ENCODE data around the gene MACROH2A2.
"Not testable (repeated sequence)": the region's sequence is repeated elsewhere in the genome, so short reads cannot be mapped to it uniquely, and the experiment has no call there.

MACROH2A2 gene

GRCh38 chr10:70068925-70069324, 16.3 kb downstream of the MACROH2A2 start:
- no peak for DNase-seq (ENCODE audit: low read depth)

GRCh38 chr10:70069346-70069745, 16.7 kb downstream of the MACROH2A2 start:
- DNase-seq (ENCODE audit: low read depth) = no peak

- no peak for DNase-seq (ENCODE audit: low read depth)
Observed at GRCh38 chr10:70070834-70071233, 18.2 kb downstream of the MACROH2A2 start.

GRCh38 chr10:70074165-70074564, 21.5 kb downstream of the MACROH2A2 start:
- no peak for DNase-seq (ENCODE audit: low read depth)

DNA sequence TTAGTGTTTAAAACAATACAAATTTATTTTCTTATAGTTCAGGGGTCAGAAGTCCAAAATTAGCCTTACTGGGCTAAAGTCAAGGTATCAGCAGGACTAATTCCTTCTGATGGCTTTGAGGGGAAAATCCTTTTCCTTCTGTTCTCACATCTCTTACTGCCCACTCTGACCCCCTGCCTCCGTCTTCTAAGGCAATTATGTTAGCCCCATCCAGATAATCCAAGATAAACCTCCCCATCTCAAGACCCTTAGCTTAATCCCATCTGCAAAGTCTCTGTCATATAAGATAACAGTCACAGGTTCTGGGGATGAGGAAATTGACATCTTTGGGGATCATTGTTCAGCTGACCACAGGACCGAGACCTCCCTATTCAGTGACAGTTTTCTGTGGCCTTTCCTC, 22.3 kb downstream of the MACROH2A2 start:
- no peak for DNase-seq (ENCODE audit: low read depth)

DNA sequence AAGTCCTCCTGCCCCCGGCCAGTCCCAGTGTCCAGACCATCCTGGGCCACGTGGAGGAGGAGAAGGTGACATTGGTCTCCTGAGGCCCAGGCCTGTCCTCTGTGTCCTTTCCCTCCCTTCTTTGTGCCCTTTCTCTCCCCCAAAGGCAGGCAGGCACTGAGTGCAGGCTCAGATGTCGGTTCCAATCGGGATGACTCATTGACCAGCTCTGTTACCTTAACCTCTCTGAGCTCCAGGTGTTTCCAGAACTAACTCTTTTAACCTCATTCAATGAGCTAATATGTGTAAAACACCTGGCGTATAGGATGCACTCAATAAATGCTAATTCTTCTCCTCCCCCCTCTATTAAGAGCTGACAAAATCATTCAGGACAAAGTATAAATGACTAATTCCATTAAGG, 25.7 kb downstream of the MACROH2A2 start:
- DNase-seq (ENCODE audit: low read depth) = no peak

DNA sequence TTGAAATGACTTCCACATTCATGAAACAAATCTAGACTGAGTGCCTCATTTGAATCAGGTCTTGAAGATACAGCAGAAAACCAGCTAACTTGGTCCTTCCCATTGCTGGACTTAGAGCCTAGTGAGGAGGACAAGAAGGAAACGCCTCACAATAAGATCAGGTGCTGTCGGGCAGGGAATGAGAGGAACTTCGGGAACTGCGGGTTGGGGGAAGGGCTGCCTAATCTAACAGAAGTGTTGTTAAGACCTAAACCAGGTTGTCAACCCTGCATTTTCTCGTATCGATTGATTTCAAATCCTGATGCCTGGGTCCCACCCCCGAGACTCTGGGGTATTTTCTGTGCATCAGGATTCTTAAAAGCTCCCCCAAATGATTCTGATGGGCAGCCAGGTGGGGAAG, 26.3 kb downstream of the MACROH2A2 start:
- no peak for DNase-seq (ENCODE audit: low read depth)

DNA sequence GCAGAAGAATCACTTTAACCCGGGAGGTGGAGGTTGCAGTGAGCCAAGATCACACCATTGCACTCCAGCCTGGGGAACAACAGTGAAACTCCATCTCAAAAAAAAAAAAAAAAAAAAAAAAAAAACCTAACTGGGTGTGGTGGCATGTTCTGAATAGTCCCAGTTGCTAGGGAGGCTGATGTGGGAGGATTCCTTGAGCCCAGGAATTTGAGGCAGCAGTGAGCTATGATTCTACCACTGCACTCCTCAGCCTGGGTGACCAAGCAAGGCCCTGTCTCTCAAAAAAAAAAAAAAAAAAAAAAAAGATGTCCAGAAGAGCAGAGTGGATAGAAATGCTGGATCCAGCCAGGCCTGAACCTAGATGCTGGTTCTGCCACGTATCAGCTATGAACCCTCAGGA, 28.1 kb downstream of the MACROH2A2 start:
- not testable (repeated sequence) for DNase-seq (ENCODE audit: low read depth)

- no peak for DNase-seq (ENCODE audit: low read depth)
Observed at GRCh38 chr10:70084189-70084588, 31.5 kb downstream of the MACROH2A2 start.

DNA sequence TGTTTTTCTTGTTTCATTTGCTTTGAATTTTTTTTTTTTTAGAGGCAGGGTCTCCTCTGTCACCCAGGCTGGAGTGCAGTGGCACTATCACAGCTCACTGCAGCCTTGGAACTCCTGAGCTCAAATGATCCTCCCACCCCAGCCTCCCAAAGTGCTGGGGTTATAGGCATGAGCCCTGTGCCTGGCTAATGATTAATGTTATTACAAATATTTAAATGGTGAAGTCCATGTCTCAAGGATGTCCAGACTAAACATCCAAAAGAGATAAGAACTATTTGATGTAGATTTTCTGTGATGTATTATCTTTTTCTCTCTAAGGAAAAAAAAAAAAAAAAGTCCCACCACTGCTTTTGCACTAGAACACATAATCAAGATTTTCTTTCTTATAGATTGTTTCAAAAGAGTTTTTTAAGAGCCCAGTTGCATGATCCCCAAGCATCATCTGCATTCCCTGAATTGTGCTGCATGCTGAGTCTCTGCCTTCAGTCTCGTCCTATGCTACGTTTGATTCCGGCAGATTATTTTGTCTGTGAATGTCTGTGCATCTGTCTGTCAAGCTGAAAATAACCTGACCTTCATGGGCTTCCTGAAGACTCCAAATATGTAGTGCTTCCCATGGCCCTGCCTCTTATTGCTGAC, 33.4 kb downstream of the MACROH2A2 start:
- no peak for DNase-seq (ENCODE audit: low read depth)

- DNase-seq (ENCODE audit: low read depth) = no peak
Observed at GRCh38 chr10:70087616-70088307, 35.1 kb downstream of the MACROH2A2 start.

DNA sequence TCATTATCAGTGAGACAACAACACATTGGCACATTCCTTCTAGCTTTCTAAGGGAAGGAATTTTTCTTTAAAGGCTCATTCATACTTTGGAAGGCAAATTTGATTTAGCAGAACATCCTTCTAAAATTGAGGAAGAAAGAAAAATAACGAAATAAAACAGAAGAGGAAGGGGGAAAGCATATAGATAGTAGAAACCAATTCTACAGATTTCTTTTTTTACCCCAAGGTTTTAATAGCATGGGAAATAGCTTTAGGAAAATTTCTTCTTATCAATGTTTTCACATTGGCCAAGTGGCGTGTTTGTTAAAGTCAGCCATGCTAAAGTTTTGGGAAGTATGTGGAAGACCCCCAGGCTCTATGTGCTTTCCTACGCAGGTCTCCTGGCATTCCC, 35.7 kb downstream of the MACROH2A2 start:
- no peak for DNase-seq (ENCODE audit: low read depth)

DNA sequence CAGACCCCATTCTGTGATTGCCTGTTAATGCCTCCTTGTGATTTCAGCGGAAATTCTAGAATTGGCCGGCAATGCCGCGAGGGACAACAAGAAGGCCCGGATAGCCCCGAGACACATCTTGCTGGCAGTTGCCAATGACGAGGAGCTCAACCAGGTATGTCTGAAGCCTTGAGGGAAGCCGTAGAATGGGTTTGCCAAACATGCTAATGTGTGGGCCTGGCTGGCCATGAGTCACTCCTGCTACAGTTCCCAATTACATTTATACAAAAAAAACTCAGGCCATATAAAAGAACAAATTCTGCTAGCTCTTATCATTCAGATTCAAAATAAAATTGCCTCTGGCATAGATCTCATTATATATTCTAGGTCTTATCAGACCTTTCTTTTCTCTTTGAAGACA, 37.4 kb downstream of the MACROH2A2 start:
- DNase-seq (ENCODE audit: low read depth) = no peak

DNA sequence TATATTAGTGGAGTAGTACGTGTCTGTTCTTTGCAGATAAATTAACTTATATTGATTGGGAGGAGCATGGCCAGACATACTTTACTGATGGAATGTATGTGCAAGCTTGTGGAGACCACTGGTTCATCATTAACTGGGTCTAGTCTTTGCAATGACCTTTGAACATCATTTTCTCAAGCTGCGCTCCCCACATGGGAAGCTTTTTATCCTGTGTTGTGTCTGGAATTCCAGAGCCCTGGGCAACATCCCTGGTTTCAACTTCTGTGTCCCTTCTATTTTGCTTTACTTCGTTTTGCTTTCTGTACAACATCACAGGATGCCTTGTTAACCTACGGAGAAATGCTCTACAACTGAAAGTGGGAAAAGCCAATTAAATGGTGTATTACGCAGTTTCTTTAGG, 38.3 kb downstream of the MACROH2A2 start:
- DNase-seq (ENCODE audit: low read depth) = no peak

GRCh38 chr10:70092389-70092718, 39.7 kb downstream of the MACROH2A2 start:
- no peak for DNase-seq (ENCODE audit: low read depth)

DNA sequence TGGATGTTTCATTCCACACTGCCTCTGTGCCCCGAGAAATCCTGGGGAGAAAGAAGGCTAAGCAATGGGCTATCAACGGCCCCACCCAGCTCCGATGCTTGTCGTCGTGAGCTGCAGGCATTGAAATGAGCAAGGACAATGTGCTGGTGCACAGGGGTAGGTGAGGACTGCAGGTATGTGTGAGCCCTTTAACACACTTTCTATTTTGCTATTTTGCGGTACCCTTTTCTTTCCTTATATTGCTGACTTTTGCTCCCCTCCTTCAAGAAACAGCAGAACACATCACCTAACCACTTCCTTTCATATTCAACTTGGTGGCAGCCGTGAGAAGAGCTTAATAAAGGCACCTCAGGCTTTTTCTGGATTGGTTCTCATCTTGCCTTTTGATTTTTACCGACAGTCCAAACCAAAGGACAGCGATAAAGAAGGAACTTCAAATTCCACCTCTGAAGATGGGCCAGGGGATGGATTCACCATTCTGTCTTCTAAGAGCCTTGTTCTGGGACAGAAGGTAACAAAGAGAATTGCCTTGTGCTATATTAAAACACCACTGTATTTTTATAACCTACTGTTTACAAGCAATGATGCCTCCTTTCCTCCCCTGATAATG, 40.8 kb downstream of the MACROH2A2 start:
- DNase-seq (ENCODE audit: low read depth) = peak; percentile 12

GRCh38 chr10:70094250-70094649, 41.6 kb downstream of the MACROH2A2 start:
- no peak for DNase-seq (ENCODE audit: low read depth)

DNA sequence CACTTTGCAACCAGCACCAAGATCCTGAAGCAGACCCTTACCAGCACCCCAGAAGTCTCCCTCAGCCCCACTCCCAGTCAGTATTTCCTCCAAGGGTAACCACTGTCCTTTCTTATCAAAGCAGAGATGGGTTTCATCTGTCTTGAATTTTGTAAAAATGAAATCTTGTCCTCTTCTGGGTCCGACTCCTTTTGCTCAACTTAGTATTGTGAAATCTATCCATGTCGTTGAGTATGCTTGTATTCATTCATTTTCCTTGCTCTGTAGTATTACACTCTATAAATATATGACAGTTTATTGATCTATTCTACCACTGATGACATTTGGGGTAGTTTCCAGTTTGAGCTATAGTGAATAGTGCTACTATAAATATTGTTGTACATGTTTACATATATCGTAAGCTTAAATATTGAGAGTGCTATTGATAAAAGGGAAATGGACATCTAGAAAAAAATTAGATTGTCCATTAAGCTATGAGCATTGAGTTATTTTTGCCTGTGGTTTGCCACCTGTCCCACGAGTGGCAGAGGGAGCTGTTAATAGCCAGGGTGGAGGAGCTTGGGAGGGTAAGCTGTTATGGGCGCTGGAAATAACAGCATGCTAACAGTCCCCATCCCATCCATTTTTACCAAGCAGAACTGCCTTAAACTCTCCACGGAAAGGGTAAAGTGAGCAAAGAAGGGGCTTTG, 43.5 kb downstream of the MACROH2A2 start:
- DNase-seq (ENCODE audit: low read depth) = no peak

GRCh38 chr10:70096705-70097420, 44.2 kb downstream of the MACROH2A2 start:
- DNase-seq (ENCODE audit: low read depth) = no peak

DNA sequence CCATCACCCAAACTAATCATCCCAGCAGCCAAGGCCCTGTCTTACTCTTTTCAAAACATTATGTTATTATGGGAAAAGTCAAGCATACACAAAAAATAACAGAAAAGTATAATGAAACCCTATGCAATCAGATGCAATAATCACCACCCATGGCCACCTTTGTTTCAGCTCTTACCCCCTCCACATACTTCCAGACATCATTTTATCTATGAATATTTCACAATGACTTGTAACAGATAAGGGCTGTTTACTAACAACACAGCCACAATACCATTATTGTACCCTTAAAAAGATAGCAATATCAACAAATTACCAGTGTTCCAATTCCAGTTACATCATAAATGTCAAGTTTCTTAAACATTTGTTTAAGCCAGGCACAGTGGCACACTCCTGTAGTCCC, 44.8 kb downstream of the MACROH2A2 start:
- DNase-seq (ENCODE audit: low read depth) = no peak

DNA sequence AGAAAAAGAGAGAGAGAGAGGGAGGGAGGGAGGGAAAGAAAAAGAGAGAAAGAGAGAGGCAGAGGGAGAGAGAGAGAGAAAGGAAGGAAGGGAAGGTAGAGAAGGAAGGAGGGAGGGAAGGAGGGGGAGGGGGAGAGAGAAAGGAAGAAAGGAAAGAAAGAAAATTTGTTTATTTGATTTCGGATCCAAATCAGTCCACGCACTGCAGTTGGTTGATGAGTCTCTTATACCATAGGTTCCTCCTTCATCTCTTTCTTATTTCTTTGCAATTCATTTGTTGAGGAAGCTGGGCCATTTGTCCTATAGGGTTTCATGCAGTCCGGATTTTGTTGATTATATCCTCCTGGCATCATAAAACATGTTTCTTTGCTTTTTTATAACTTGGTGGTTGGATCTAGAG, 45.6 kb downstream of the MACROH2A2 start:
- DNase-seq (ENCODE audit: low read depth) = no peak

DNA sequence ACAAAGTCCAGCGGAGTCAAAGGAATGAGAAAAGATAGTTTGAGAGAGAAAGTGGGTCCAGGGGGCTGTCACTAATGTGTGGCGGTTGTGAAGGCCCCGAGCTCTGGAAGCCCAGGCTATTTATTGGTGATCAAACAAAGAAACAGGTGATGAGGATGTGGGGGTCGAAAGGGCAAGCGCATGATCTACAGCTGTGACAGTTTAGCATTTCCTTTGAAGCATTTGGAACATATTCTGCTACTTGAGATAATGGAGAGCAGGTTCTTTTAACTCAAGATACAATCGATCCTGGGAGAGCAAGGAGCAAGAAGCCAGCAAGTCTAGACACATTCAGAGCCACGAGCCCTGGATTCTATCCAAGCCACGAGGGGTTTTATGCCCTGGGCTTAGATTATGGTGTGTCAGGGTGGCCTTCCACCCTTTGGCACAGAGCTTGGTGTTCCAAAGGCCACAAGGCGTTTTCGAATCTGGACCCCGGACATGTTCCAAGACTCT, 48.5 kb downstream of the MACROH2A2 start:
- DNase-seq (ENCODE audit: low read depth) = not testable (repeated sequence)

All from activated gamma-delta T cell treated with anti-CD3 and anti-CD28 coated beads, Interleukin-2, amount 50 U/mL, for 16 hours (primary cell).